ENCODE results near the gene LRATD1.

GRCh38 chr2:14678761-14679160 lies 46.2 kb downstream of the LRATD1 start:
- no peak for TF ChIP-seq CTCF (IDR thresholded peaks at IDR 0.05; ENCODE audit: poor library complexity)
- no peak for TF ChIP-seq EZH2 (IDR thresholded peaks at IDR 0.05; ENCODE audit: borderline replicate concordance)

Data from hepatocyte (in vitro differentiated cells).